Activated T-cell treated with anti-CD3 and anti-CD28 coated beads, Interleukin-2, amount 50 U/mL, for 4 hours (primary cell): Measurements from ENCODE around the gene DNAI2. TPM values are rescaled to one million over a fixed set of nuclear protein-coding genes. Genes with fewer than 3 reads are reported as not detected.
"Not testable (repeated sequence)": the region's sequence is repeated elsewhere in the genome, so short reads cannot be mapped to it uniquely, and the experiment has no call there.

Experiments
- ATAC-seq, 2 donors: fragments of 200-7000 bp; cut with Tn5 transposase; one replicate each; pipeline ENCODE4 v1.10.0; 2021
- DNase-seq: peaks from one replicate; pipeline ENCODE4 v3.0.0-alpha.2; 2020
- H3K27me3 Mint-ChIP-seq: one replicate; pipeline ENCODE4 v1.8.0; 2021; ENCODE audit warnings: low read depth, mixed read lengths
- H3K36me3 Mint-ChIP-seq: one replicate; pipeline ENCODE4 v1.8.0; 2022; ENCODE audit warnings: mixed read lengths; ENCODE audit not compliant: insufficient read depth
- H3K4me1 Mint-ChIP-seq: one replicate; pipeline ENCODE4 v1.8.0; 2021; ENCODE audit warnings: low read depth, mixed read lengths
- H3K4me3 Mint-ChIP-seq: one replicate; pipeline ENCODE4 v1.8.0; 2021; ENCODE audit warnings: mild to moderate bottlenecking, moderate library complexity, mixed read lengths
- H3K9me3 Mint-ChIP-seq: one replicate; pipeline ENCODE4 v1.8.0; 2021; ENCODE audit warnings: mixed read lengths
- total RNA-seq, 3 donors: library from RNA; stranded (reverse); gene quantifications; one replicate each; pipeline ENCODE4 v1.2.1, GENCODE V29; 2021

DNAI2 gene
- total RNA-seq, 3 donors from 2014 or later, result not detected

DNA sequence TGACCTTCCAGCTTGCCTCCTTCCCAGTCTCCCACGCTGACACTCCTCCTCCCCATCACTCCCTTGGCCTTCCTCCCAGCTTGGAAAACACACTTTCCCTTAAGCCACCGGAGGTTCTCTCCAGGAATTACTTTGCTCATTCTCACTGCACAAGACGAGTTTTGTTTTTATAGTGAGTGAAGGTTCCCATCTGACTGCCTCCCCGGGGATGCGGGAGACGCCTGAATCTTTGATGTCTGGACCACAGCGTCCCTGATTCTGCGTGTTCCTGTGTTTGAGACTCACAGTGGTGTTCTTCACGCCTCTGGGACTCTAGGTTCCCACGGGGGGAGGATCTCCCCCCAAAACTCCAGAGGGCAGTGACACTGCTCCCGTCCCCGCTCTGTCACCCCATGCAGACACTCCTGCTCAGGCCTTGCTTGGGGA lies 2.0 kb downstream of the DNAI2 start:
- H3K27me3 Mint-ChIP-seq, result peaks cover 4% of the 10 kb centered on the region

GRCh38 chr17:74276541-74277009 lies 2.5 kb downstream of the DNAI2 start:
- Mint-ChIP-seq H3K4me3 (no peak overlapping the region), H3K4me1 (peaks cover 48% of the 10 kb centered on the region), H3K9me3 (no peaks in the 10 kb centered on the region), H3K27me3 (peaks cover 4% of the 10 kb centered on the region), H3K36me3 (no peaks in the 10 kb centered on the region)
- DNase-seq (no peak), ATAC-seq (no peak)

More for the DNA sequence above, 2.0 kb downstream of the DNAI2 start:
- no peak for DNase-seq
- ATAC-seq, result no peak
- Mint-ChIP-seq H3K4me1 (peaks cover 48% of the 10 kb centered on the region), H3K36me3 (no peaks in the 10 kb centered on the region), H3K9me3 (no peaks in the 10 kb centered on the region), H3K4me3 (no peak overlapping the region)

DNA sequence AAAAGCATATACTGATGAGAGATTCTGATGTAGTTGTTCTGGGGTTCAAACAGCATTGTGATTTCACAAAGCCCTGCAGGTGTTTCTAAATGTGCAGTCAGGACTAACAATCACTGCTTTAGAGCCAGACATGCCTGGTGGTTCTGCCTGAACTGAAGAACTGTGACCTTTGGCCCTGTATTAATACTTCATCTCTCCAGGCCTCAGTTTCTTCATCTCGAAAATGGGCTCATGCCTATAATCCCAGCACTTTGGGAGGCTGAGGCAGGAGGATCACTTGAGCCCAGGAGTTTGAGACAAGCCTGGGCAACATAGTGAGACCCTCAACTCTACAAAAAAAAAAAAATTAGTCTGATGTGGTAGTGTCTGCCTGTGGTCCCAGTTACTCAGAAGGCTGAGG lies 3.9 kb downstream of the DNAI2 start:
- Mint-ChIP-seq H3K4me1 (peaks cover 60% of the 10 kb centered on the region), H3K27me3 (peaks cover 4% of the 10 kb centered on the region), H3K9me3 (no peaks in the 10 kb centered on the region), H3K36me3 (no peaks in the 10 kb centered on the region), H3K4me3 (no peak overlapping the region)
- DNase-seq (no peak), ATAC-seq (no peak)

GRCh38 chr17:74279617-74280016 lies 5.6 kb downstream of the DNAI2 start:
- DNase-seq, H3K27me3 Mint-ChIP-seq, H3K9me3 Mint-ChIP-seq, ATAC-seq, H3K36me3 Mint-ChIP-seq: not testable (repeated sequence)
- peaks cover 56% of the 10 kb centered on the region for H3K4me1 Mint-ChIP-seq
- H3K4me3 Mint-ChIP-seq, result peak overlapping the region; percentile 31

DNA sequence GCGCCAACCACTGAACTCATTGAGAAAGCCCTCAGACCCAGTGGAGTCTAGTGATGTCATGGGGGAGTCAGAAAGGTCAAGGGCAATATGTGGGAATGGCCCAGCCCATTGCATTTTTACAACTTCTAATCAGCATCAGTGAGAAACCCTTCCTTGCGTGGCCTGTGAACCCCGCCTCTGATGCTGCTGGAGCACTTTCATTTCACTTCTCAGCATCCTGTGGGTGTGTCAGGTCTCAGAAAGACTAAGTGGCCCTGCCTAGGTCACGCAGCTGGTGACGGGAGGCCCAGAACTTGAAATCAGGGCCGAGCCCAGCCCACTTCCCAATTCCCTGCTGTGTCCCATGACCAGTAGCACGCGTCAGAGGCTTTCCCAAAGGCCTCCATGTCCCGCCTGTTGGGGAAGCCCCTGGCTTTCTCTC lies 6.1 kb downstream of the DNAI2 start:
- ATAC-seq, result peak; percentile 56 to 57
- Mint-ChIP-seq H3K4me3 (peak overlapping the region; percentile 31), H3K27me3 (no peaks in the 10 kb centered on the region), H3K9me3 (no peaks in the 10 kb centered on the region), H3K4me1 (peaks cover 56% of the 10 kb centered on the region), H3K36me3 (no peaks in the 10 kb centered on the region)
- peak; percentile 37 for DNase-seq

- Mint-ChIP-seq H3K27me3 (no peaks in the 10 kb centered on the region), H3K36me3 (no peaks in the 10 kb centered on the region), H3K9me3 (no peaks in the 10 kb centered on the region), H3K4me1 (peaks cover 52% of the 10 kb centered on the region), H3K4me3 (no peak overlapping the region)
- DNase-seq, result no peak
- no peak for ATAC-seq
These were observed 7.8 kb downstream of the DNAI2 start for GRCh38 chr17:74281799-74282198.

DNA sequence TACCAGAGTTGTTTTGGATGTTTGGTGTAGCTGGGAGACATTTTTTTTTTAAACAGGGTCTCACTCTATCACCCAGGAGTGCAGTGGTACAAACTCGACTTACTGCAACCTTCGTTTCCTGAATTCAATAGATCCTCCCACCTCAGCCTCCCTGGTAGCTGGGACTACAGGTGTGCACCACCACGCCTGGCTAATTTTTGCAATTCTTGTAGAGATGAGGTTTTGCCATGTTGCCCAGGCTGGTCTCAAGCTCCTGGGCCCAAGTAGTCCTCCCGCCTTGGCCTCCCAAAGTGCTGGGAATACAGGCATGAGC lies 8.2 kb downstream of the DNAI2 start:
- not testable (repeated sequence) for H3K9me3 Mint-ChIP-seq, DNase-seq, H3K27me3 Mint-ChIP-seq, H3K4me3 Mint-ChIP-seq, ATAC-seq, H3K36me3 Mint-ChIP-seq
- H3K4me1 Mint-ChIP-seq, result peaks cover 52% of the 10 kb centered on the region

GRCh38 chr17:74282587-74283370 lies 8.7 kb downstream of the DNAI2 start:
- no peaks in the 10 kb centered on the region for H3K27me3 Mint-ChIP-seq
- peaks cover 52% of the 10 kb centered on the region for H3K4me1 Mint-ChIP-seq
- no peaks in the 10 kb centered on the region for H3K36me3 Mint-ChIP-seq
- no peaks in the 10 kb centered on the region for H3K9me3 Mint-ChIP-seq
- no peak overlapping the region for H3K4me3 Mint-ChIP-seq
- ATAC-seq (peak; percentile 72 to 78), DNase-seq (peak; percentile 26)

DNA sequence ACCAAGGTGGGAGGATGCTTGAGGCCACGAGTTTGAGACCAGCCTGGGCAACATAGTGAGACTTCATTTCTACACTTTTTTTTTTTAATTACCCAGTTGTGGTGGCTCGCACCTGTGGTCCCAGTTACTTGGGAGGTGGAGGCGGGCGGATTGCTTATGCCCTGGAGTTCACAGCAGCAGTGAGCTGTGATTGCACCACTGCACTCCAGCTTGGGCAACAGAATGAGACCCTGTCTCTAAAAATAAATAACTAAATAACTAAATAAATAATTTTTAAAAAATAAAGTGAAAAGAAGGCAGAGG lies 9.3 kb downstream of the DNAI2 start:
- peaks cover 51% of the 10 kb centered on the region for H3K4me1 Mint-ChIP-seq
- no peaks in the 10 kb centered on the region for H3K36me3 Mint-ChIP-seq

DNA sequence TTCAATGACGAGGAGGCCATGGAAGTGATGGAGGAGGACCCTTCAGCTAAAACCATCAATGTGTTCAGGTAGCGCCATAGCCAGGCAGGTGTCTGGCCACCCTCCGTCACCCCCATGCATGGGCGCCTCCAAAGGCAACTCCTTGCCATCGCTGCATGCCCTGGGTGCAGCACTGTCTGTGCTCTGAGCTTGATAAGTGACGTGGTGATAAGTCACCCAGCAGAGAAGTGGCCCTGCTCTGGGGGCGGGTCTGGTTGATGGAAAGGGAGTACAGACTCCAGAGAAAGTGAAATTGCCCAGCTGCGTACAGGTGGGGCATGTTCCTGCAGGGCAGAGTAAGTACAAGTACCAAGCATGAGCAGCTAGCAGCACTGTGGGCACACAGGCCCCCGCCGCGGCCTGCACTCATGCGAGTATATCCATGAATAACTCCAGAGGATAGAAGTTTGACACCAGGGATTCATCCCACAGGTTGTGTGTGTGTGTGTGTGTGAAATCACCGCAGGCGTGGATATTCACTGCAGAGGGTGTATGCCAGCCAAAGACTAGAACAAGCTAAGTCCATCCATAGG lies 13.1 kb downstream of the DNAI2 start:
- H3K4me3 Mint-ChIP-seq, result no peak overlapping the region
- no peaks in the 10 kb centered on the region for H3K27me3 Mint-ChIP-seq
- no peaks in the 10 kb centered on the region for H3K9me3 Mint-ChIP-seq
- H3K36me3 Mint-ChIP-seq, result no peaks in the 10 kb centered on the region
- peaks cover 39% of the 10 kb centered on the region for H3K4me1 Mint-ChIP-seq
- ATAC-seq (no peak), DNase-seq (no peak)

More for the DNA sequence above, 9.3 kb downstream of the DNAI2 start:
- no peaks in the 10 kb centered on the region for H3K9me3 Mint-ChIP-seq
- no peaks in the 10 kb centered on the region for H3K27me3 Mint-ChIP-seq
- ATAC-seq (no peak), DNase-seq (no peak)
- no peak overlapping the region for H3K4me3 Mint-ChIP-seq

GRCh38 chr17:74288785-74289184 lies 14.8 kb downstream of the DNAI2 start:
- Mint-ChIP-seq H3K36me3 (no peaks in the 10 kb centered on the region), H3K27me3 (no peaks in the 10 kb centered on the region), H3K9me3 (no peaks in the 10 kb centered on the region), H3K4me1 (peaks cover 25% of the 10 kb centered on the region), H3K4me3 (no peak overlapping the region)
- DNase-seq, result no peak
- ATAC-seq, result peak; percentile 80 to 88

DNA sequence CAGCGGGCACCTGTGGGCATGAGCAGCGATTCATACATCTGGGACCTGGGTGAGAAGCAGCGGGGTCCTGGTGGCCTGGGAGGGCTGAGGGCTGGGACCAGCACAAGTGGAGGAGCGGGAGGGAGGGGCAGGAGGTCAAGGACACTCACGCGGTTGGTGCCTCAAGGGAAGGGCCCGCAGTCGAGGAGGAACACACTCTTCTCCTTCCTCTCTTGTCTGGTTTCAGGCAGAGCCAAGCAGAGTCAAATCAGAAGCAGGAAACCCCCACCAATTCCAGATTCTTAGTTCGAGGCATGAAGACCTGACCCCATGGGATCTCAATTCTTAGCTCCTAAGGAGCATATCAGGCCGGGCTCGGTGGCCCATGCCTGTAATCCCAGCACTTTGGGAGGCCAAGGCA lies 15.7 kb downstream of the DNAI2 start:
- Mint-ChIP-seq H3K4me1 (peaks cover 18% of the 10 kb centered on the region), H3K27me3 (no peaks in the 10 kb centered on the region), H3K36me3 (no peaks in the 10 kb centered on the region), H3K4me3 (no peak overlapping the region), H3K9me3 (no peaks in the 10 kb centered on the region)
- no peak for DNase-seq
- ATAC-seq, result no peak

- H3K27me3 Mint-ChIP-seq, result no peaks in the 10 kb centered on the region
- no peak overlapping the region for H3K4me3 Mint-ChIP-seq
- no peaks in the 10 kb centered on the region for H3K9me3 Mint-ChIP-seq
- no peak for DNase-seq
- H3K4me1 Mint-ChIP-seq, result peaks cover 13% of the 10 kb centered on the region
- no peaks in the 10 kb centered on the region for H3K36me3 Mint-ChIP-seq
- no peak for ATAC-seq
These were observed 16.3 kb downstream of the DNAI2 start for GRCh38 chr17:74290340-74290739.

DNA sequence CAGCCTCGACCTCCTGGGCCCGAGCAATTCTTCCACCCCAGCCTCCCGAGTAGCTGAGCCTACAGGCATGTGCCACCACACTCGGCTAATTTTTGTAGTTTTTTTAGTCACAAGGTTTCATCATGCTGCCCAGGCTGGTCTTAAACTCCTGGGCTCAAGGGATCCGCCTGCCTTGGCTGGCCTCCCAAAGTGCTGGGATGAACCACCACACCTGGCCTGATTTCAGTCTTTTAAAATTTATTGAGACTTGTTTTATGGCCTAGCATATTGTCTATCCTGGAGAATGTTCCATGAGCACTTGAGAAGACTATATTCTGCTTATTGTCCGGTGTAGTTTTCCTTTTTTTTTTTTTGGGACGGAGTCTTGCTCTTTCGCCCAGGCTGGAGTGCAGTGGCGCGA lies 18.5 kb downstream of the DNAI2 start:
- no peak overlapping the region for H3K4me3 Mint-ChIP-seq
- no peak for ATAC-seq
- H3K9me3 Mint-ChIP-seq, result no peaks in the 10 kb centered on the region
- H3K4me1 Mint-ChIP-seq, result peaks cover 24% of the 10 kb centered on the region
- no peaks in the 10 kb centered on the region for H3K36me3 Mint-ChIP-seq
- DNase-seq, result no peak
- H3K27me3 Mint-ChIP-seq, result no peaks in the 10 kb centered on the region
